DOHH2 (cell line): Measurements from ENCODE around the gene CHTF8.

ENCODE experiments used
- H3F3A ChIP-seq: fragments of 200-600 bp; sonication (generic), shearing (Covaris generic); 2 replicates; pipeline ENCODE4 v1.6.0; 2016; ENCODE audit warnings: antibody characterized with exemption, mild to moderate bottlenecking; ENCODE audit not compliant: control insufficient read depth, insufficient read depth
- H3K27ac ChIP-seq: fragments of 200-600 bp; sonication (generic); 2 replicates; pipeline ENCODE4 v1.5.1; 2014; ENCODE audit warnings: low read depth, mild to moderate bottlenecking, low read length, moderate library complexity
- H3K27me3 ChIP-seq: fragments of 200-600 bp; sonication (generic); 2 replicates; pipeline ENCODE4 v1.6.1; 2014; ENCODE audit warnings: mild to moderate bottlenecking, low read length, mixed read lengths; ENCODE audit not compliant: control insufficient read depth
- H3K36me3 ChIP-seq: fragments of 200-600 bp; sonication (generic); 2 replicates; pipeline ENCODE4 v1.6.1; 2014; ENCODE audit warnings: mild to moderate bottlenecking, low read length, moderate library complexity, mixed read lengths; ENCODE audit not compliant: control insufficient read depth
- H3K4me1 ChIP-seq: fragments of 200-600 bp; sonication (generic); 2 replicates; pipeline ENCODE4 v1.6.1; 2014; ENCODE audit warnings: mild to moderate bottlenecking, low read length, mixed read lengths; ENCODE audit not compliant: control insufficient read depth
- H3K4me2 ChIP-seq: fragments of 200-600 bp; sonication (generic); 2 replicates; pipeline ENCODE4 v1.6.0; 2014; ENCODE audit warnings: mild to moderate bottlenecking, low read length, moderate library complexity
- H3K4me3 ChIP-seq: fragments of 200-600 bp; sonication (generic); 2 replicates; pipeline ENCODE4 v1.5.1; 2014; ENCODE audit warnings: mild to moderate bottlenecking, low read length, mixed read lengths
- H3K79me2 ChIP-seq: fragments of 200-600 bp; sonication (generic); 2 replicates; pipeline ENCODE4 v1.6.1; 2014; ENCODE audit warnings: mild to moderate bottlenecking, low read length, mixed read lengths; ENCODE audit not compliant: control insufficient read depth
- H3K9me2 ChIP-seq: fragments of 200-600 bp; sonication (generic); replicated peaks from 2 replicates; pipeline ENCODE4 v1.6.1; 2014; ENCODE audit warnings: mild to moderate bottlenecking, low read length, mixed read lengths; ENCODE audit not compliant: control insufficient read depth
- H3K9me3 ChIP-seq: fragments of 200-600 bp; sonication (generic); 2 replicates; pipeline ENCODE4 v1.6.1; 2014; ENCODE audit warnings: antibody characterized with exemption, low read length, mixed read lengths; ENCODE audit not compliant: control insufficient read depth, insufficient read depth
- H4K20me1 ChIP-seq: fragments of 200-600 bp; sonication (generic); 2 replicates; pipeline ENCODE4 v1.6.0; 2014; ENCODE audit warnings: low read depth, mild to moderate bottlenecking, antibody characterized with exemption, low read length, moderate library complexity; ENCODE audit not compliant: control insufficient read depth, insufficient read depth
- EZH2phosphoT487 ChIP-seq: fragments of 200-600 bp; sonication (generic); IDR thresholded peaks from 2 replicates; pipeline ENCODE4 v1.6.1; 2017; ENCODE audit warnings: borderline replicate concordance, mild to moderate bottlenecking, antibody characterized with exemption, low read length, moderate library complexity, mixed read lengths
- TF ChIP-seq, protein P1 (sequence below): fragments of 200-600 bp; sonication (generic); IDR thresholded peaks from one replicate; pipeline ENCODE4 v1.5.1; 2014; ENCODE audit warnings: antibody characterized with exemption, mild to moderate bottlenecking, low read depth, low read length; ENCODE audit not compliant: poor library complexity, severe bottlenecking

CHTF8 gene

DNA sequence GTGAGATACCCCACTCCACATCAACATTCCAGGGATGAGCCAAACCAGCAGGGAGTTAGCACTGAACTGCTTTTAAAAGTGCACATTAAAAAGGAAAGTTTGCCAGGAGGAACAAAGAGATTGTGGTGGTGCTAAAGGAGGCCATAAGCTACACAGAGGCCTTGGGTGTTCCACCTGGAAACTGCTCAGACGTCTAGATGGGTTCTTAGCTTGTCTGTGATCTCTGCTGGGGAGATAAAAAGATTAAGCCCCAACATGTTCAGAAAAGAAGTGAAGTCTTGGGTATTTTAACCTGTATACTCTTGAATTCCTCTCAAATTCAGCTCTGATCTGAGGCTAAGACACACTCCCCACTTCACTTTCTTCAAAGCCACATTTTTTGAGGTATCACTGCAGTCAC is 16.6 kb downstream of the CHTF8 start:
- Histone ChIP-seq H3K79me2 (peaks cover 12% of the 10 kb centered on the region), H3K9me3 (no peaks in the 10 kb centered on the region), H3F3A (peaks cover 6% of the 10 kb centered on the region), H4K20me1 (peaks cover 16% of the 10 kb centered on the region; the same call in 1 of the 2 replicates), H3K4me2 (no peak overlapping the region), H3K36me3 (peaks cover 55% of the 10 kb centered on the region), H3K4me1 (no peaks in the 10 kb centered on the region), H3K4me3 (no peak overlapping the region), H3K27ac (no peak overlapping the region), H3K9me2 (no peaks in the 10 kb centered on the region), H3K27me3 (no peaks in the 10 kb centered on the region)
- TF ChIP-seq, protein P1, sequence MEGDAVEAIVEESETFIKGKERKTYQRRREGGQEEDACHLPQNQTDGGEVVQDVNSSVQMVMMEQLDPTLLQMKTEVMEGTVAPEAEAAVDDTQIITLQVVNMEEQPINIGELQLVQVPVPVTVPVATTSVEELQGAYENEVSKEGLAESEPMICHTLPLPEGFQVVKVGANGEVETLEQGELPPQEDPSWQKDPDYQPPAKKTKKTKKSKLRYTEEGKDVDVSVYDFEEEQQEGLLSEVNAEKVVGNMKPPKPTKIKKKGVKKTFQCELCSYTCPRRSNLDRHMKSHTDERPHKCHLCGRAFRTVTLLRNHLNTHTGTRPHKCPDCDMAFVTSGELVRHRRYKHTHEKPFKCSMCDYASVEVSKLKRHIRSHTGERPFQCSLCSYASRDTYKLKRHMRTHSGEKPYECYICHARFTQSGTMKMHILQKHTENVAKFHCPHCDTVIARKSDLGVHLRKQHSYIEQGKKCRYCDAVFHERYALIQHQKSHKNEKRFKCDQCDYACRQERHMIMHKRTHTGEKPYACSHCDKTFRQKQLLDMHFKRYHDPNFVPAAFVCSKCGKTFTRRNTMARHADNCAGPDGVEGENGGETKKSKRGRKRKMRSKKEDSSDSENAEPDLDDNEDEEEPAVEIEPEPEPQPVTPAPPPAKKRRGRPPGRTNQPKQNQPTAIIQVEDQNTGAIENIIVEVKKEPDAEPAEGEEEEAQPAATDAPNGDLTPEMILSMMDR, result no peak
- no peak for TF ChIP-seq EZH2phosphoT487

DNA sequence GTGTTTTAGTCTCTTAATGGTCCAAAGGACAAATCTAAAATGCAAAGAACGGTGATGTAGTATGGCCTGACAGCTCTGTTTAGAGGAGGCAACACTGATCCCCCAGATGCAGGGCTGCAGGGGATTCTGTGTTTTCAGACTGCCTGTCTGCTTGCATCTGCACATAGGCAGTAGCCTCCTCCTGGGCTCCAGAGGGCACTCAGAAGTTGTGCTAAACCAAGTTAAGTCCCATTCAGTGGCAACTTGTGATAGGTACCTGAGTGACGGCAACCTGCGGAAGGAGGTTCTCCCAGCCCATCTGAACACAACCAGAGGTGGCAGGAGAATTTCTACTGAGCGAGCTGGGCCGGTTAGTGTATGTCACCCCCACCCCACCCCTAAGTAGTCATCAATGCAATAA is 17.0 kb downstream of the CHTF8 start:
- Histone ChIP-seq H3K9me2 (no peaks in the 10 kb centered on the region), H3K9me3 (no peaks in the 10 kb centered on the region), H3K36me3 (peaks cover 50% of the 10 kb centered on the region), H3K4me3 (no peak overlapping the region), H3K4me1 (no peaks in the 10 kb centered on the region), H3F3A (peaks cover 6% of the 10 kb centered on the region), H3K79me2 (peaks cover 8% of the 10 kb centered on the region; the same call in 1 of the 2 replicates), H3K27me3 (no peaks in the 10 kb centered on the region), H3K4me2 (no peak overlapping the region), H3K27ac (no peak overlapping the region), H4K20me1 (peaks cover 16% of the 10 kb centered on the region; the same call in 1 of the 2 replicates)
- TF ChIP-seq, protein P1, result no peak
- TF ChIP-seq EZH2phosphoT487, result no peak

DNA sequence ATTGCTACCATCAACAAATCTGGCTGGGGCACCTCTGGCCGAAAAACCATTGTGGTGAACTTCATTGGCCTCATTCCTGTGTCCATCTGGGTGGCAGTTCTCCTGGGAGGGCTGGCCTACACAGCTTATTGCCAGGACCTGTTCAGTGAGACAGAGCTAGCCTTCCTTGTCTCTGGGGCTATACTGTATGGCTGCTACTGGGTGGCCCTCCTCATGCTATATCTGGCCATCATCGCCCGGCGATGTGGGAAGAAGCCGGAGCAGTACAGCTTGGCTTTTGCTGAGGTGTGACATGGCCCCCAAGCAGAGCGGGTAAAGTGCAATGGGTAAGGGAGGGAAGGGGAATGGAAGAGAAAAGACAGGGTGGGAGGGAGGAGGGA is 17.4 kb downstream of the CHTF8 start:
- Histone ChIP-seq H3K4me1 (no peaks in the 10 kb centered on the region), H3K27ac (no peak overlapping the region), H3K9me2 (no peaks in the 10 kb centered on the region), H3K4me3 (no peak overlapping the region), H3K27me3 (no peaks in the 10 kb centered on the region), H3K4me2 (no peak overlapping the region), H3K36me3 (peaks cover 46% of the 10 kb centered on the region), H3K79me2 (peaks cover 8% of the 10 kb centered on the region; the same call in 1 of the 2 replicates), H4K20me1 (peaks cover 16% of the 10 kb centered on the region; the same call in 1 of the 2 replicates), H3K9me3 (no peaks in the 10 kb centered on the region), H3F3A (peaks cover 6% of the 10 kb centered on the region)
- no peak for TF ChIP-seq EZH2phosphoT487
- TF ChIP-seq, protein P1, result no peak
